HG02981 (cell line): ENCODE results near the gene METRNL.
"Not testable (repeated sequence)": the region's sequence is repeated elsewhere in the genome, so short reads cannot be mapped to it uniquely, and the experiment has no call there.

Experiments
- ATAC-seq: cut with Tn5 transposase; IDR thresholded peaks from one replicate; pipeline ENCODE4 v1.9.1; 2021; ENCODE audit warnings: mild to moderate bottlenecking, moderate library complexity; ENCODE audit not compliant: unreplicated experiment

METRNL gene

GRCh38 chr17:83134456-83134855 is 55.0 kb downstream of the METRNL start:
- ATAC-seq = not testable (repeated sequence)

- no peak for ATAC-seq
These were observed 56.3 kb downstream of the METRNL start for GRCh38 chr17:83135692-83136091.

DNA sequence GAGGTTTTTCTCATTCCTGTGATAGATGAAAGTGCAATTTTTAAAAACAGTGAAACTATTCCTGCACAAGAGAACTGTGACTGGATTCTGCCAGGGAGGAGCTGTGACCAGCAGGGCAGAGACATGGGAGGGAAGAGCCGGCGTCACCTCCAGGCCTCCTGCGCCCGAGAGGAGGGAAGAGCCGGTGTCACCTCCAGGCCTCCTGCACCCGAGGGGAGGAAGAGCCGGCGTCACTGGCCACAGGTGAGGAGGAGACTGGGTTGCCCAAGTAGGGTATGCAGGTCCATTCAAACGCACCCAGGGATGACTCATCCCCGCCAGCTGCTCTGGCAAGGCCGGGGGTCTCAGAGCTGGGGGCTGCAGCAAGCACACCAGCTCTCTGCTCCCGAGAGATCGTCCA is 56.7 kb downstream of the METRNL start:
- no peak for ATAC-seq

DNA sequence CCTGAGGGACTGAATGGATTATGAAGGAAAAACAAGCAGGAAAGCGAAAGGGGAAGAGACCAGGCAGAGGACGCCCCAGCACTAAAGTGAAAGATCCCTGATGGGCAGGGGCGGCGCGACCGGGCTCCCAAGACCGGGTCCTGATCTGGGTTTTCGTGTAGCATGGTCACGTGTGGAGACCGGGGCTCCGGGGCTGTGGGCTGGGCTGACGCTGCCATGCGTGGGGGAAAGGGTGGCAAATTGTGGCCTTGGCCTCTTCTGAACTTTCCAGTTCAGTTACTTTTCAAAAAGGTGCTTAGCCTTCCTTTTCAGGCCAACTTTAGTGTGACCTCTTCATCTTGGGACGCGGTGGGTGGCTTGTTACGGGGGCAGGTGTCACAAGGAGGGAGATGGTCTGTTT is 57.5 kb downstream of the METRNL start:
- no peak for ATAC-seq

GRCh38 chr17:83137523-83137922 is 58.1 kb downstream of the METRNL start:
- ATAC-seq = no peak

DNA sequence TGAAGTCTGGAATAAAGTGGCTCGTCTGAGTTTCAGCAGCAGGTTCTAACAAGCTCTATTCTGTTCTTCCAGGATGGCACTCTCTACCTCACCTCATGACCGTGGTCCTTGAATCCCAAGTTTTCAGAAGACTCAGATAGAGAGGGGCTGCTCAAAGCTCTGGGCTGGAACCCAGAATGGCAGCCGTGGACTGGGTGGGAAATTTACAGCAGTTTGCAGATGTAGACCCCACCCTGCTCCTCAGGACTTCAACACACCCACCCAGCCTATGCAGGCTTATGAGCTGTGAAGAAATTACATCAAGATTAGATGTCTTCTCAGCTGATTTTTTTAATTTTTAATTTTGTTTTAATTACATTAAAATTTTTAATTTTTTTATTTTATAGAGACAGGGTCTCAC is 59.4 kb downstream of the METRNL start:
- no peak for ATAC-seq

DNA sequence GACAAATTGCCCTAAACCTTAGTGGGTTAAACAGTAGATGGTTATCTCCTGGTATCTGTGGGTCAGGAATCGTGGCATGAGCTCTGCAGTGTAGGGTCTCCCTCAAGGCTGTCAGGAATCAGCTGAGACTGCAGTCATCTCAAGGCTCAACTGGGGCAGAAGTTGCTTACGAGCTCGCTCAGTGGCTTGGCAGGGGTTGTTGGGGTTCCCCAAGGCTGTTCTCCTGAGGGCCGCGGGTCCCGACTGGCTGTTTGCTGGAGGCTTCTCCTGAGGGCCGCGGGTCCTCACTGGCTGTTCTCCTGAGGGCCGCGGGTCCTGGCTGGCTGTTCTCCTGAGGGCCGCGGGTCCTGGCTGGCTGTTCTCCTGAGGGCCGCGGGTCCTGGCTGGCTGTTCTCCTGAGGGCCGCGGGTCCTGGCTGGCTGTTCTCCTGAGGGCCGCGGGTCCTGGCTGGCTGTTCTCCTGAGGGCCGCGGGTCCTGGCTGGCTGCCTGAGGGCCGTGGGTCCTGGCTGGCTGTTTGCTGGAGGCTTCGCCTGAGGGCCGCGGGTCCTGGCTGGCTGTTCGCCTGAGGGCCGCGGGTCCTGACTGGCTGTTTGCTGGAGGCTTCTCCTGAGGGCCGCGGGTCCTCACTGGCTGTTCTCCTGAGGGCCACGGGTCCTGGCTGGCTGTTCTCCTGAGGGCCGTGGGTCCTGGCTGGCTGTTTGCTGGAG is 60.3 kb downstream of the METRNL start:
- ATAC-seq = not testable (repeated sequence)

DNA sequence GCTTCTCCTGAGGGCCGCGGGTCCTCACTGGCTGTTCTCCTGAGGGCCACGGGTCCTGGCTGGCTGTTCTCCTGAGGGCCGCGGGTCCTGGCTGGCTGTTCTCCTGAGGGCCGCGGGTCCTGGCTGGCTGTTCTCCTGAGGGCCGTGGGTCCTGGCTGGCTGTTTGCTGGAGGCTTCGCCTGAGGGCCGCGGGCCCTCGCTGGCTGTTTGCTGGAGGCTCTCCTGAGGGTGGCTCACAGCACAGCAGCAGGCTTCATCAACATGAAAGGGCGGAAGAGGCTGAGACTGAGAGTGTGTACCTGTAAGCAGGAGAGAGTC is 60.8 kb downstream of the METRNL start:
- ATAC-seq = not testable (repeated sequence)

GRCh38 chr17:83142619-83143018 is 63.2 kb downstream of the METRNL start:
- ATAC-seq = no peak

DNA sequence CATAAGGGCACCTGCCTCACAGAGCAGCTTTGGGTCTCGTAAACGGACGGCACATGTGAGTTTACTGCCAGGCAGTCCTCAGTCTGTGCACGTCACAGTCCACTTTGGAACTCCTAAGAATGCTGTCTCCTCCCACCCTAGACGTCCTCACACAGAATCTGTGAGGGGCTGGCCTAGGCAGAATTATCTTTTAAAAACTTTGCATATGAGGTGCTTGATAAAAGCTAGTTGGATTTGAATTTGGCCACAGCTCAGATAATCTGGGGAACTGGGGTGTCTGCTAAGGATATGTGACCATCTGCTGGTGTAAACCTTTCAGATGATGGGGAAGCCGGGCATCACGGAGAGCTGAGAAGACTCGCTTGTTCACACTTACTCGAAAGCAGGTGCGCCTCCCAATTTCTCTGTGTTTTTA is 64.4 kb downstream of the METRNL start:
- no peak for ATAC-seq
